ENCODE results near the gene ELAVL2.

The ELAVL2 gene

GRCh38 chr9:23648651-23649050 lies 177.4 kb downstream of the ELAVL2 start:
- Histone ChIP-seq H3K27me3 (ENCODE audit: control insufficient read depth, insufficient read depth, low read length) (no peaks in the 10 kb centered on the region), H3K27ac (ENCODE audit: low read length) (no peak overlapping the region), H3K36me3 (ENCODE audit: control insufficient read depth, insufficient read depth, low read length) (peaks cover 3% of the 10 kb centered on the region; the same call in 1 of the 2 replicates), H3K9me3 (ENCODE audit: control insufficient read depth, insufficient read depth, low read length) (no peaks in the 10 kb centered on the region), H3K4me1 (ENCODE audit: control insufficient read depth, insufficient read depth, low read length) (no peaks in the 10 kb centered on the region), H3K4me3 (ENCODE audit: low read length) (no peak overlapping the region)
- DNase-seq (ENCODE audit: low read depth, low spot score), result no peak
- no CpG with 5 or more reads among the region's 2 CpGs for WGBS (ENCODE audit: insufficient coverage, insufficient read length)

- Histone ChIP-seq H3K4me3 (ENCODE audit: low read length) (no peak overlapping the region), H3K36me3 (ENCODE audit: control insufficient read depth, insufficient read depth, low read length) (no peaks in the 10 kb centered on the region; the same call in 1 of the 2 replicates), H3K4me1 (ENCODE audit: control insufficient read depth, insufficient read depth, low read length) (no peaks in the 10 kb centered on the region), H3K9me3 (ENCODE audit: control insufficient read depth, insufficient read depth, low read length) (no peaks in the 10 kb centered on the region), H3K27me3 (ENCODE audit: control insufficient read depth, insufficient read depth, low read length) (no peaks in the 10 kb centered on the region), H3K27ac (ENCODE audit: low read length) (no peak overlapping the region)
- DNase-seq (ENCODE audit: low read depth, low spot score), result no peak
- WGBS (ENCODE audit: insufficient coverage, insufficient read length), result no CpG with 5 or more reads among the region's 4 CpGs
Observed at GRCh38 chr9:23644896-23645295, 181.1 kb downstream of the ELAVL2 start.

- Histone ChIP-seq H3K36me3 (ENCODE audit: control insufficient read depth, insufficient read depth, low read length) (no peaks in the 10 kb centered on the region; the same call in 1 of the 2 replicates), H3K9me3 (ENCODE audit: control insufficient read depth, insufficient read depth, low read length) (no peaks in the 10 kb centered on the region), H3K4me1 (ENCODE audit: control insufficient read depth, insufficient read depth, low read length) (no peaks in the 10 kb centered on the region), H3K4me3 (ENCODE audit: low read length) (no peak overlapping the region), H3K27me3 (ENCODE audit: control insufficient read depth, insufficient read depth, low read length) (no peaks in the 10 kb centered on the region), H3K27ac (ENCODE audit: low read length) (no peak overlapping the region)
- WGBS (ENCODE audit: insufficient coverage, insufficient read length), result no CpG with 5 or more reads among the region's 6 CpGs
- DNase-seq (ENCODE audit: low read depth, low spot score), result no peak
Observed at GRCh38 chr9:23644326-23644725, 181.7 kb downstream of the ELAVL2 start.

GRCh38 chr9:23643656-23644258 lies 182.3 kb downstream of the ELAVL2 start:
- H3K9me3 ChIP-seq (ENCODE audit: control insufficient read depth, insufficient read depth, low read length), result no peaks in the 10 kb centered on the region
- no CpG with 5 or more reads among the region's 1 CpG for WGBS (ENCODE audit: insufficient coverage, insufficient read length)

More at GRCh38 chr9:23643656-23644258, 182.3 kb downstream of the ELAVL2 start:
- no peak overlapping the region for H3K4me3 ChIP-seq (ENCODE audit: low read length)
- no peaks in the 10 kb centered on the region for H3K27me3 ChIP-seq (ENCODE audit: control insufficient read depth, insufficient read depth, low read length)
- H3K4me1 ChIP-seq (ENCODE audit: control insufficient read depth, insufficient read depth, low read length), result no peaks in the 10 kb centered on the region
- no peak overlapping the region for H3K27ac ChIP-seq (ENCODE audit: low read length)
- DNase-seq (ENCODE audit: low read depth, low spot score), result no peak
- no peaks in the 10 kb centered on the region; the same call in 1 of the 2 replicates for H3K36me3 ChIP-seq (ENCODE audit: control insufficient read depth, insufficient read depth, low read length)

Measured in iPS DF 6.9 (cell line).